Neural cell (in vitro differentiated cells): ENCODE measurements around the gene CFAP97D1. TPM values are rescaled to one million over a fixed set of nuclear protein-coding genes. Genes with fewer than 3 reads are reported as not detected.

ENCODE experiments used
- H2AFZ ChIP-seq: fragments of 200-600, 300-800 bp; sonication (generic), shearing (Covaris generic); 2 replicates; pipeline ENCODE4 v1.6.0; 2014; ENCODE audit warnings: low read depth, mild to moderate bottlenecking, antibody characterized with exemption, low read length, moderate library complexity
- H3F3A ChIP-seq: fragments of 200-600 bp; shearing (Covaris generic); 2 replicates; pipeline ENCODE4 v1.6.1; 2016; ENCODE audit warnings: mild to moderate bottlenecking, moderate library complexity, mixed read lengths, antibody characterized with exemption, low read length; ENCODE audit not compliant: insufficient read depth, poor library complexity, severe bottlenecking
- H3K27ac ChIP-seq: fragments of 200-600, 300-800 bp; sonication (generic), shearing (Covaris generic); 2 replicates; pipeline ENCODE4 v1.5.1; 2014; ENCODE audit warnings: mild to moderate bottlenecking, low read length, moderate library complexity
- H3K27me3 ChIP-seq: fragments of 300-800, 200-600 bp; sonication (generic), shearing (Covaris generic); 2 replicates; pipeline ENCODE4 v1.6.0; 2014; ENCODE audit warnings: mild to moderate bottlenecking, low read depth, low read length, moderate library complexity; ENCODE audit not compliant: insufficient read depth
- H3K36me3 ChIP-seq: fragments of 300-800, 200-600 bp; sonication (generic), shearing (Covaris generic); 2 replicates; pipeline ENCODE4 v1.5.1; 2014; ENCODE audit warnings: mild to moderate bottlenecking, antibody characterized with exemption, low read length, moderate library complexity; ENCODE audit not compliant: insufficient read depth
- H3K4me2 ChIP-seq: fragments of 300-800, 200-600 bp; sonication (generic), shearing (Covaris generic); 2 replicates; pipeline ENCODE4 v1.6.0; 2014; ENCODE audit warnings: mild to moderate bottlenecking, low read length
- H3K4me3 ChIP-seq: fragments of 300-800, 200-600 bp; sonication (generic), shearing (Covaris generic); 2 replicates; pipeline ENCODE4 v1.5.1; 2014; ENCODE audit warnings: mild to moderate bottlenecking, low read length, moderate library complexity
- H3K79me2 ChIP-seq: fragments of 200-600 bp; shearing (Covaris generic); replicated peaks from 2 replicates; pipeline ENCODE4 v1.6.0; 2014; ENCODE audit warnings: mild to moderate bottlenecking, low read length, moderate library complexity; ENCODE audit not compliant: insufficient read depth
- H3K9ac ChIP-seq: fragments of 300-800, 200-600 bp; sonication (generic), shearing (Covaris generic); 2 replicates; pipeline ENCODE4 v1.6.1; 2016; ENCODE audit warnings: mild to moderate bottlenecking, low read length, mixed read lengths
- H3K9me2 ChIP-seq: fragments of 200-600 bp; shearing (Covaris generic); 2 replicates; pipeline ENCODE4 v1.6.1; 2016; ENCODE audit warnings: mild to moderate bottlenecking, low read length, mixed read lengths; ENCODE audit not compliant: insufficient read depth
- H3K9me3 ChIP-seq: fragments of 200-600, 300-800 bp; sonication (generic), shearing (Covaris generic); 2 replicates; pipeline ENCODE4 v1.6.1; 2016; ENCODE audit warnings: mild to moderate bottlenecking, mixed run types, low read length, moderate library complexity, mixed read lengths
- H4K20me1 ChIP-seq: fragments of 200-600 bp; shearing (Covaris generic); 2 replicates; pipeline ENCODE4 v1.6.1; 2016; ENCODE audit warnings: mild to moderate bottlenecking, mixed run types; ENCODE audit not compliant: insufficient read depth
- EZH2 ChIP-seq: fragments of 200-600, 300-800 bp; shearing (Covaris generic), sonication (generic); IDR thresholded peaks from 2 replicates; pipeline ENCODE4 v1.6.1; 2014; ENCODE audit warnings: antibody characterized with exemption, low read length, borderline replicate concordance, mild to moderate bottlenecking; ENCODE audit not compliant: insufficient read depth, poor library complexity, severe bottlenecking
- MXI1 ChIP-seq: fragments of 450-650 bp; conservative IDR thresholded peaks from 2 replicates; pipeline ENCODE4 v1.6.1; 2014; ENCODE audit warnings: antibody characterized with exemption, mild to moderate bottlenecking; ENCODE audit not compliant: poor library complexity, severe bottlenecking
- RAD21 ChIP-seq: fragments of 450-650 bp; conservative IDR thresholded peaks from 2 replicates; pipeline ENCODE4 v1.6.1; 2014; ENCODE audit warnings: antibody characterized with exemption, mild to moderate bottlenecking, moderate library complexity
- SMC3 ChIP-seq: fragments of 450-650 bp; conservative IDR thresholded peaks from 2 replicates; pipeline ENCODE4 v1.6.1; 2014; ENCODE audit warnings: antibody characterized with exemption, mild to moderate bottlenecking, moderate library complexity; ENCODE audit not compliant: poor library complexity
- TAF1 ChIP-seq: IDR thresholded peaks from 2 replicates; pipeline ENCODE4 v1.6.1; 2012; ENCODE audit warnings: low read depth
- polyA plus RNA-seq: library from polyadenylated mRNA; depleted of rRNA; stranded (reverse); fragments of >200 nt; gene quantifications from 2 replicates; pipeline ENCODE4 v1.2.3, GENCODE V29; 2014
- TF ChIP-seq, protein P1 (sequence below): IDR thresholded peaks from 2 replicates; pipeline ENCODE4 v1.6.1; 2012; ENCODE audit warnings: borderline replicate concordance
- TF ChIP-seq, protein P2 (sequence below): fragments of 450-650 bp; IDR thresholded peaks from 2 replicates; pipeline ENCODE4 v1.5.1; 2014; ENCODE audit warnings: antibody characterized with exemption, mild to moderate bottlenecking, moderate library complexity; ENCODE audit not compliant: poor library complexity, severe bottlenecking

Gene CFAP97D1
- polyA plus RNA-seq, 1 donor from 2014 or later, result 0.09 TPM

DNA sequence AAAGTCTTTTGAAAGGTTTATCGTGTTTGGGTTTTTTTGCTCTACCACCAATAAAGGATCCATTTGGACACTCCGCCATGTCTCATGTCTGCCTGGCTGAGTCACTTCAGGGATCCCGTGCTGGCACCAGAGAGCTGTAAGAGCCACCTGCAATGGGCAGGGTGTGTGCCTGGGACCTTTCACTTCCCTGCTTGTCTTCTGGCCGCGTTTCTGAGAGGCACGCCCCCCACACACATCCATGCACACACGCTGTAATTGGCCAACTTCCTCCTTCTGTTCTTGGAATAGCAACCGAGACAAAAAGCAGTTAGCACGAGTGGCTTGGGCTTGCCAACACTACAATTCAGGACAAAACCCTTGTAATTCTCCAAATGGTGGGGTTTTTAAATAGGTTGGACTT lies 11.9 kb upstream of the CFAP97D1 start:
- no peak overlapping the region for H3K4me2 ChIP-seq
- no peak overlapping the region for H3K27ac ChIP-seq
- H4K20me1 ChIP-seq, result no peaks in the 10 kb centered on the region
- H3K9ac ChIP-seq, result no peak overlapping the region
- H3K36me3 ChIP-seq, result peaks cover 9% of the 10 kb centered on the region
- H3F3A ChIP-seq, result no peaks in the 10 kb centered on the region
- H3K27me3 ChIP-seq, result no peaks in the 10 kb centered on the region
- no peak overlapping the region for H3K4me3 ChIP-seq
- H2AFZ ChIP-seq, result no peak overlapping the region
- no peaks in the 10 kb centered on the region for H3K9me2 ChIP-seq
- TF ChIP-seq, protein P1, sequence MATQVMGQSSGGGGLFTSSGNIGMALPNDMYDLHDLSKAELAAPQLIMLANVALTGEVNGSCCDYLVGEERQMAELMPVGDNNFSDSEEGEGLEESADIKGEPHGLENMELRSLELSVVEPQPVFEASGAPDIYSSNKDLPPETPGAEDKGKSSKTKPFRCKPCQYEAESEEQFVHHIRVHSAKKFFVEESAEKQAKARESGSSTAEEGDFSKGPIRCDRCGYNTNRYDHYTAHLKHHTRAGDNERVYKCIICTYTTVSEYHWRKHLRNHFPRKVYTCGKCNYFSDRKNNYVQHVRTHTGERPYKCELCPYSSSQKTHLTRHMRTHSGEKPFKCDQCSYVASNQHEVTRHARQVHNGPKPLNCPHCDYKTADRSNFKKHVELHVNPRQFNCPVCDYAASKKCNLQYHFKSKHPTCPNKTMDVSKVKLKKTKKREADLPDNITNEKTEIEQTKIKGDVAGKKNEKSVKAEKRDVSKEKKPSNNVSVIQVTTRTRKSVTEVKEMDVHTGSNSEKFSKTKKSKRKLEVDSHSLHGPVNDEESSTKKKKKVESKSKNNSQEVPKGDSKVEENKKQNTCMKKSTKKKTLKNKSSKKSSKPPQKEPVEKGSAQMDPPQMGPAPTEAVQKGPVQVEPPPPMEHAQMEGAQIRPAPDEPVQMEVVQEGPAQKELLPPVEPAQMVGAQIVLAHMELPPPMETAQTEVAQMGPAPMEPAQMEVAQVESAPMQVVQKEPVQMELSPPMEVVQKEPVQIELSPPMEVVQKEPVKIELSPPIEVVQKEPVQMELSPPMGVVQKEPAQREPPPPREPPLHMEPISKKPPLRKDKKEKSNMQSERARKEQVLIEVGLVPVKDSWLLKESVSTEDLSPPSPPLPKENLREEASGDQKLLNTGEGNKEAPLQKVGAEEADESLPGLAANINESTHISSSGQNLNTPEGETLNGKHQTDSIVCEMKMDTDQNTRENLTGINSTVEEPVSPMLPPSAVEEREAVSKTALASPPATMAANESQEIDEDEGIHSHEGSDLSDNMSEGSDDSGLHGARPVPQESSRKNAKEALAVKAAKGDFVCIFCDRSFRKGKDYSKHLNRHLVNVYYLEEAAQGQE, result no peak
- no peak for TF ChIP-seq RAD21
- no peaks in the 10 kb centered on the region for H3K9me3 ChIP-seq
- no peaks in the 10 kb centered on the region for H3K79me2 ChIP-seq

DNA sequence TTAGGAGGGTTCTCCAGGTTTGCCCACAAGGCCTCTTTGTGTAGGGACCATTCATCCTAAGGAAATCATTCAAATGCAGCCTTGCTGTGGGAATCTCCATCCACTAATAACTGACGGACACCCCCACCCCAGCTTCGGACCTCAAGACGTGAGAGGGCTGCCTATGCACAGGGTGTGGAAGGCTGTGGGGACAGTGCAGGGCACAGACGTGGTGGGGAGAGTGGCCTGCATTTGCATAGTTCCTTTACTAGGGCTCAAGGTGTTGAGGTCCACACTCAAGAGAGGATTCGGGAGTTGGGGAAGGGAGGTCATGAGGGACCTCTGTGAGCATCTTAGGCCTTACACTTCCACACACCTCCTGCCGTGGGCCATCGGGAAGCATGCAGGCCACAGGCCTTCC lies 11.3 kb upstream of the CFAP97D1 start:
- Histone ChIP-seq H3K4me2 (no peak overlapping the region), H3K9ac (no peak overlapping the region), H2AFZ (no peak overlapping the region), H3K9me2 (no peaks in the 10 kb centered on the region), H3K36me3 (peaks cover 9% of the 10 kb centered on the region), H4K20me1 (no peaks in the 10 kb centered on the region), H3K4me3 (no peak overlapping the region), H3K27ac (no peak overlapping the region), H3K27me3 (no peaks in the 10 kb centered on the region), H3F3A (no peaks in the 10 kb centered on the region), H3K9me3 (no peaks in the 10 kb centered on the region), H3K79me2 (no peaks in the 10 kb centered on the region)
- no peak for TF ChIP-seq SMC3

DNA sequence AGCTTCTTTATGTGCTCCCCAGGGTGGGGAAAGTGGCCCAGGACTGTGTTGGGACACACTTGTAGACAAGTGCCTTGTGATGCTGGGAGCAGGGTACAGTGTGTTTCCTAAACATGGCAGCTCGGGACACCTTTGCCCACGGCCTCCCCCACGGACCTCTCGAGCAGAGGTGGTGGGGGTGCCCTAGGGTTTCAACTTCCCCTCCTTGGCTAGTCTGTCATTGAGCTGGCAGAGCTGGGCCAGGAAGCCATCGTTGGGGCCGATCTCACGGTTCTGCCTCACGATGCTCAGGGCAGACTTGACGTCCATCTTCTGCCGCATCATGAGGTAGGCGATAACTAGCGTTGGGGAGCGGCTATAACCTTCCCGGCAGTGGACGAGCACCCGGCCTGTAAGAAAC lies 10.8 kb upstream of the CFAP97D1 start:
- H3K9ac ChIP-seq, result no peak overlapping the region
- no peaks in the 10 kb centered on the region for H4K20me1 ChIP-seq
- no peaks in the 10 kb centered on the region for H3K9me2 ChIP-seq
- no peak overlapping the region for H3K27ac ChIP-seq
- no peaks in the 10 kb centered on the region for H3K9me3 ChIP-seq
- peaks cover 9% of the 10 kb centered on the region for H3K36me3 ChIP-seq
- TF ChIP-seq SMC3 (no peak), EZH2 (no peak), RAD21 (no peak), TAF1 (no peak), MXI1 (no peak)
- TF ChIP-seq, protein P2, sequence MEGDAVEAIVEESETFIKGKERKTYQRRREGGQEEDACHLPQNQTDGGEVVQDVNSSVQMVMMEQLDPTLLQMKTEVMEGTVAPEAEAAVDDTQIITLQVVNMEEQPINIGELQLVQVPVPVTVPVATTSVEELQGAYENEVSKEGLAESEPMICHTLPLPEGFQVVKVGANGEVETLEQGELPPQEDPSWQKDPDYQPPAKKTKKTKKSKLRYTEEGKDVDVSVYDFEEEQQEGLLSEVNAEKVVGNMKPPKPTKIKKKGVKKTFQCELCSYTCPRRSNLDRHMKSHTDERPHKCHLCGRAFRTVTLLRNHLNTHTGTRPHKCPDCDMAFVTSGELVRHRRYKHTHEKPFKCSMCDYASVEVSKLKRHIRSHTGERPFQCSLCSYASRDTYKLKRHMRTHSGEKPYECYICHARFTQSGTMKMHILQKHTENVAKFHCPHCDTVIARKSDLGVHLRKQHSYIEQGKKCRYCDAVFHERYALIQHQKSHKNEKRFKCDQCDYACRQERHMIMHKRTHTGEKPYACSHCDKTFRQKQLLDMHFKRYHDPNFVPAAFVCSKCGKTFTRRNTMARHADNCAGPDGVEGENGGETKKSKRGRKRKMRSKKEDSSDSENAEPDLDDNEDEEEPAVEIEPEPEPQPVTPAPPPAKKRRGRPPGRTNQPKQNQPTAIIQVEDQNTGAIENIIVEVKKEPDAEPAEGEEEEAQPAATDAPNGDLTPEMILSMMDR, result no peak
- no peaks in the 10 kb centered on the region for H3F3A ChIP-seq
- no peak overlapping the region for H3K4me3 ChIP-seq
- H3K27me3 ChIP-seq, result no peaks in the 10 kb centered on the region
- no peak overlapping the region for H3K4me2 ChIP-seq
- no peaks in the 10 kb centered on the region for H3K79me2 ChIP-seq
- no peak overlapping the region for H2AFZ ChIP-seq
